MCF 10A (cell line): ENCODE results near the gene MORN1. TPM values are rescaled to one million over a fixed set of nuclear protein-coding genes. Genes with fewer than 3 reads are reported as not detected.

Experiments
- BruUV-seq: library from RNA; stranded (reverse); fragments of 400-500 nt; replicated peaks from 2 replicates; lab custom pipeline; 2021; lab: Mats Ljungman, UMichigan
- CTCF ChIA-PET: fragments of 300-600 bp; sonication (Branson Sonifier 250); formaldehyde crosslinking; extraction: SDS; loops from one replicate; lab custom pipeline; 2021; ENCODE audit warnings: antibody characterized with exemption, inconsistent platforms; lab: Yijun Ruan, JAX
- POLR2A ChIA-PET: fragments of 300-600, 350-650 bp; sonication (Branson Sonifier 250); formaldehyde crosslinking; extraction: SDS; loops from one replicate; lab custom pipeline; 2020; ENCODE audit warnings: antibody characterized with exemption, inconsistent platforms; lab: Yijun Ruan, JAX
- DNase-seq: peaks from one replicate; pipeline ENCODE4 v3.0.0-alpha.2; 2018; ENCODE audit not compliant: unreplicated experiment
- H3K27ac Mint-ChIP-seq: one replicate; pipeline ENCODE4 v1.8.0; 2022; ENCODE audit warnings: mild to moderate bottlenecking, low read depth, mixed read lengths; ENCODE audit not compliant: unreplicated experiment
- H3K27me3 Mint-ChIP-seq: one replicate; pipeline ENCODE4 v1.8.0; 2022; ENCODE audit warnings: mixed read lengths; ENCODE audit not compliant: insufficient read depth, unreplicated experiment
- H3K36me3 Mint-ChIP-seq: one replicate; pipeline ENCODE4 v1.8.0; 2022; ENCODE audit warnings: mild to moderate bottlenecking, moderate library complexity, mixed read lengths; ENCODE audit not compliant: insufficient read depth, unreplicated experiment
- H3K4me1 Mint-ChIP-seq: one replicate; pipeline ENCODE4 v1.8.0; 2022; ENCODE audit warnings: mixed read lengths; ENCODE audit not compliant: insufficient read depth, unreplicated experiment
- H3K4me3 Mint-ChIP-seq: one replicate; pipeline ENCODE4 v1.8.0; 2022; ENCODE audit warnings: mild to moderate bottlenecking, moderate library complexity, mixed read lengths; ENCODE audit not compliant: unreplicated experiment
- H3K9me3 Mint-ChIP-seq: one replicate; pipeline ENCODE4 v1.8.0; 2022; ENCODE audit warnings: mixed read lengths; ENCODE audit not compliant: unreplicated experiment
- CTCF ChIP-seq: fragments of 200-600 bp; IDR thresholded peaks from one replicate; pipeline ENCODE4 v1.8.0; 2022; ENCODE audit warnings: antibody characterized with exemption, mild to moderate bottlenecking; ENCODE audit not compliant: unreplicated experiment
- intact Hi-C: fragments of 100-400 bp; cut with micrococcal nuclease; formaldehyde crosslinking; loops from 2 replicates; pipeline ENCODE4 v1.14.1; 2022
- total RNA-seq: library from RNA; stranded (reverse); gene quantifications from 2 replicates; pipeline ENCODE4 v1.2.3, GENCODE V29; 2022

Gene MORN1
- total RNA-seq, 1 experiment from 2014 or later: 19.4 TPM

- Mint-ChIP-seq H3K4me3 (no peak overlapping the region), H3K36me3 (no peaks in the 10 kb centered on the region), H3K4me1 (no peaks in the 10 kb centered on the region), H3K9me3 (no peaks in the 10 kb centered on the region), H3K27me3 (peaks cover 8% of the 10 kb centered on the region), H3K27ac (no peak overlapping the region)
- BruUV-seq: no TSS peak
- intact Hi-C loops: no loop called here
- CTCF ChIA-PET: no interaction called here
- no peak for TF ChIP-seq CTCF
- POLR2A ChIA-PET: no interaction called here
- DNase-seq: no peak
Measured at GRCh38 chr1:2331200-2331544, 60.2 kb downstream of the MORN1 start.

GRCh38 chr1:2330519-2331199, 60.7 kb downstream of the MORN1 start:
- BruUV-seq: no TSS peak
- no peaks in the 10 kb centered on the region for H3K4me1 Mint-ChIP-seq
- intact Hi-C loops: no loop called here
- no peak for DNase-seq
- TF ChIP-seq CTCF: no peak
- H3K9me3 Mint-ChIP-seq: no peaks in the 10 kb centered on the region
- peaks cover 8% of the 10 kb centered on the region for H3K27me3 Mint-ChIP-seq
- ChIA-PET CTCF (no interaction called here), POLR2A (no interaction called here)
- H3K36me3 Mint-ChIP-seq: no peaks in the 10 kb centered on the region
- H3K4me3 Mint-ChIP-seq: no peak overlapping the region
- no peak overlapping the region for H3K27ac Mint-ChIP-seq

GRCh38 chr1:2330035-2330434, 61.3 kb downstream of the MORN1 start:
- no peak overlapping the region for H3K27ac Mint-ChIP-seq
- H3K9me3 Mint-ChIP-seq: peaks cover 4% of the 10 kb centered on the region
- CTCF ChIA-PET: no interaction called here
- TF ChIP-seq CTCF: no peak
- no peaks in the 10 kb centered on the region for H3K4me1 Mint-ChIP-seq
- peaks cover 14% of the 10 kb centered on the region for H3K27me3 Mint-ChIP-seq
- POLR2A ChIA-PET: no interaction called here
- no peak overlapping the region for H3K4me3 Mint-ChIP-seq
- BruUV-seq: no TSS peak
- intact Hi-C loops: no loop called here
- H3K36me3 Mint-ChIP-seq: no peaks in the 10 kb centered on the region
- no peak for DNase-seq

- peaks cover 21% of the 10 kb centered on the region for H3K27me3 Mint-ChIP-seq
- H3K9me3 Mint-ChIP-seq: peaks cover 8% of the 10 kb centered on the region
- DNase-seq: no peak
- CTCF ChIA-PET: interaction anchor here (0.5 kb wide), 1 partner anchor 97 kb away, joined by 3 read pairs; no protein-coding TSS in a partner anchor
- no peak overlapping the region for H3K27ac Mint-ChIP-seq
- POLR2A ChIA-PET: no interaction called here
- no peaks in the 10 kb centered on the region for H3K36me3 Mint-ChIP-seq
- intact Hi-C loops: no loop called here
- BruUV-seq: no TSS peak
- no peak overlapping the region for H3K4me3 Mint-ChIP-seq
- TF ChIP-seq CTCF: no peak
- H3K4me1 Mint-ChIP-seq: no peaks in the 10 kb centered on the region
Measured at GRCh38 chr1:2328676-2329455, 62.5 kb downstream of the MORN1 start.
